GM19025 (cell line): ENCODE measurements around the gene PDE8B.

Experiments
- ATAC-seq: cut with Tn5 transposase; IDR thresholded peaks from one replicate; pipeline ENCODE4 v1.9.1; 2021; ENCODE audit warnings: mild to moderate bottlenecking, low read depth, moderate library complexity; ENCODE audit not compliant: unreplicated experiment

PDE8B gene

DNA sequence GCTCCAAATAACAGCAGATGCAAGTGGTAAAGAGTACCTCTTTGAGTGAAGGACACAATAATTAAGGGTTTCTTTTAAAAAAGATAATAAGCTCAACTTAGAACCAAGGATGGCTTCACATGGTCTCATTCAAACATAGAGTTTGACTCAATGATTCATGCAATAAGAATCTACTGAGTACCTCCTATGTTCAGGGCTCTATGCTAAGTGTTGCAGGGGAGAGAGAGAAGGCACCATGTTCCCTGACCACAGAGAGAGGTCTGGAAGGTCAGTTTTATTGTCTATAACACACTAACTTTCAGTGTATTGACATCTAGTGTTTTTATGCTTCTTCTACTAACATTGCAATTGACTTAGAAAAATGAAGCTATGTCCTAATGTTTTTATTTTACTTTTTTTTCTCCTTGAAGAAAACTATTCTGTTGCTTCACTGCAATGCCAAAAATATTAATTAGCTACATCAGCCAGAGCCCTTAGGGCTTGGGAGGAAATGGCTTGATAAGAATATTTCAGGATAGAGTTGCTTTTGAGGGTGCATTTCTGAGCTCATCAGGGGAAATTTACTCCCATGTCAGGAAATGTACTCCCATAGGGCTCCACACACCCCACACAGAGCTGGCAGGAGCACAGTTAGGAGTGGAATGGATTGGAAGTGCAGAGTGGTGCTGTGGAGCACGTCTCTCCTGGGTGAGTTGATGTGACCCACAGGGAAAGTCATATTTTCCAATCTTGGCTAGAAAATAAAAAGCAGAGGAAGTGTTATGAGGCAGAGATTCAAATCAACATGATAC lies 106.6 kb downstream of the PDE8B start:
- ATAC-seq: no peak

GRCh38 chr5:77318060-77318459 lies 107.6 kb downstream of the PDE8B start:
- no peak for ATAC-seq

- no peak for ATAC-seq
These were observed 108.8 kb downstream of the PDE8B start for GRCh38 chr5:77319117-77319804.

- no peak for ATAC-seq
These were observed 111.4 kb downstream of the PDE8B start for GRCh38 chr5:77321793-77322394.

- ATAC-seq: no peak
These were observed 111.9 kb downstream of the PDE8B start for GRCh38 chr5:77322406-77322805.

GRCh38 chr5:77325921-77326541 lies 115.6 kb downstream of the PDE8B start:
- ATAC-seq: no peak

DNA sequence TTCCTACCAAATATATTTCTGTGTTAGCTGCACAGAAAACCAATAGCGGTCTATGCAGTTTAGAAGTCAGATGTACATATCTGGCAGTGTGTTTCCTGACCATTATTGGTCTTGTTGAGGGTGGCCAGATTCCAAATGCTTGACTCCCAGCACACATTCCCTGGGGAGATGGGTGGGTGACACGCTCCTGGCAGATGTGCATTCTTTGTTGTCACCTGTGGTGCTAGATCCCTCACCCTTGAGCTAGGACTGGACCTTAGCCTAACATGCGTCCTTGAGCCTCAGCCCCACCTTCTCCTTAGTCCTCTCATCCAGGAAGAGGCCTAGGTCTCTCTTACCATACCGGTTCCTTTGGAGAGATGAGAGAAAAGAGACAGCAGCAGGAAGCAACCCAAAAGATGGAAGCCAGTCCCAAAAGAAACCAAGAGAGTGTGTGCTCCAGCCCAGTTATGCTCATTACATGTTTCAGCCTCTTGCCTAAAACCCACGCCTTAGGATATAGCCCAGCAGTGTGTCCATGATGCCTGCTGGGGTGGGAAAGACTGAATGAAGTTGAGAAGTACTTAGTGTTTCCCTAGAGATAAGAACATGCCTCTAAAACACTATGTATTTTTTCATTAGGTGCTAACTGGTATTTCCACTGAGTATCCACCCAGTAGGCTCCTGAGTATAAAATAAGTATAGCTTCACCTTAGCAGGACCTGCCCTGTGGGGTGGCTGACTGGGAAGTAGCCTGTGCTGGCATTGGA lies 116.7 kb downstream of the PDE8B start:
- no peak for ATAC-seq

GRCh38 chr5:77328930-77329647 lies 118.6 kb downstream of the PDE8B start:
- ATAC-seq: no peak

GRCh38 chr5:77329664-77330430 lies 119.4 kb downstream of the PDE8B start:
- no peak for ATAC-seq

- no peak for ATAC-seq
These were observed 122.6 kb downstream of the PDE8B start for GRCh38 chr5:77333036-77333435.

DNA sequence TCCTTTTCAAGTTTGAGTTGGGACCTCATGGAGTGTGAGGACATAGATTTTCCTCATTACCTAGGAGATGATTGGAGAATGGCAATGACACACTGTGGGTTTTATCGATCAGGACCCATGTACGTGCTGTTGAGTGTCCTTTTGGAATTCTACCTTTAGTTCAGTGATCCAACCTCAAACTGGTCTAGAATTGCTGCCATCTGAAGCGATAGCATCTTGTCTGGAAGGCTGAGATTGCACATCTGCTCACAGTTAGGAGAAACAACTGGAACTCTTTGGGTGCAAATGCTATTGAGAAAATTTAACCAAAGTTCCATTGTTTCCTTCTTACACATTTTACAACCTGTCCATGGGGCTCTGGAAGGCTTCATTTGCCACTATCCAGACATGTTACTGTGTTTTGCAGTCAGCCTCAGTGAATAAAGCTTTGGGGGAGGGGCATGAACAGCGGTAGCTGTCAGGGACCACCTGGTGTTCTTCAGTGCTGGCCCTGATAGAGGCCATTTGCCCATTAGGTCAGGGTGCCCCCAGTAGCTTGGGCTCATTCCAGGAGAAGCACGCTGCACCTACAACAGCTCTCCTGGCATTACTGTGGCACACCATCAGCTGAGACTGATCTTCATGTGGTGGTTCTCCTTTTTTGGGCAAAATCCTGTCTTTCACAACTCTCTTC lies 123.1 kb downstream of the PDE8B start:
- no peak for ATAC-seq

DNA sequence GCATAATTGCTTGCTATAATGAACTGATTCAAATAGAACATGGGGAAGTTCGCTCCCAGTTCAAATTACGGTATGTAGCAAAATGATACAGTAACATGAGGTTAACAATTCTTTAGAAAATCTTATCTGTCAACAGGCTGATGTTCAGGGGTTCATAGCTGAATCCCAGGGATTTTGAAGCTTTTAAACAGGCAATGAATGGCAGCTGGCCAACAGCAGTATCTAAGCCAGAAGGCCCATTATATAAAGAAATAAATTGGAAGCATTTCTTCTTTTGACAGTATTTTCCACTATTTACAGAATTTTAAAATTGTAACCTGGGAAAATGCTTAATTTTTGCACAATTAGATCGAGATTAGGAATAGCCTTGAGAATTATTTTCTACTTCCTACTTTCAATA lies 126.8 kb downstream of the PDE8B start:
- ATAC-seq: no peak

DNA sequence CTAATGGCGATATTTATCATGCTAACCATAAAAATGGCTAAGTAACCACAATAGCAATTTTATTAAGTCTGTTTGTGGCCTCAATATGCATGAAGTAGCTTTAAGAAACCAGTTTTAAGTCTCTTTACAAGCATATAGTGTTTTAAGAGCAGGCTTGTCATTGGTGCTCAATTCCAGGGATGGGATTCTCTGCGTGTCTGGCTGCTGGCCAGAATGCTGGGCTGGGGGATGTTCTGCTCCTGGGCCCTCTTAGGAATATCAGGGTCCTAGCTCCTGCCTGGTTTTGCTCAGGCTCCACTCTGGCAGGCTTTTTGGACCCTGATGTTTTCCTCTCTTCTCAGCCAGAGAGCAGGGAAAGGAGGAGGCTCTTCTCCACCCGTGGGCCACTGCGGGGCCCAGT lies 127.2 kb downstream of the PDE8B start:
- no peak for ATAC-seq

- no peak for ATAC-seq
These were observed 128.9 kb downstream of the PDE8B start for GRCh38 chr5:77339337-77339890.

GRCh38 chr5:77343165-77343564 lies 132.7 kb downstream of the PDE8B start:
- no peak for ATAC-seq

DNA sequence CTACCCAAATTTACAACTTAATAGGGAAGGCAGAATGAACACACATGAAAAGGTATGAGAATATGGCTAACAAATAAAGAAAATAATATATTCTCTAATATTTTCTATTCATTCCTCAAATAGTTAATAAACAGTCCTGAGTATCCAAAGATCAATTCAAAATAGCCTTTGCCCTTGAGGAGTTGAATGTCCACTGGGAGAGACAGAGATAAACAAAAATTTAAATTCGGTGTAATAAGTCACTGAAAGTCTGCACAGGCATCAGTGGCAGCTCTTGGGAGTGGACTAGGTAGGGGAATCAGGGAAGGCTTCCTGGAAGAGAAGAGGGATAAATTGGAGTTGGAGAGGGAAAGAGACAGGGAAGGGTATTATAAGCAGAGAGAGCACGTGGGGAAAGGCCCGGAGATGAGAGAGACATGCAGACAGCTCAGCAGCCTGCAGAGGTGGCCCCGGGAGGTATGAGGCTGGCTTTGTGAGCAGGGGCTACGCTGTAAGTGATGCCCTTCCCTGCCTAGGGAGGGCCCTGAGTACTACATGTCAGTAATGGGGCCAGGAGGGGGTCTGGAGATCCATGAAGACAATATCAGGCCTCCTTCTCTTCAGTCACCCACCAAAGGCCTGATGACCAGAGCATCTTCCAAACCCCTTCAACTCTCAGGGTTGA lies 137.1 kb downstream of the PDE8B start:
- no peak for ATAC-seq

DNA sequence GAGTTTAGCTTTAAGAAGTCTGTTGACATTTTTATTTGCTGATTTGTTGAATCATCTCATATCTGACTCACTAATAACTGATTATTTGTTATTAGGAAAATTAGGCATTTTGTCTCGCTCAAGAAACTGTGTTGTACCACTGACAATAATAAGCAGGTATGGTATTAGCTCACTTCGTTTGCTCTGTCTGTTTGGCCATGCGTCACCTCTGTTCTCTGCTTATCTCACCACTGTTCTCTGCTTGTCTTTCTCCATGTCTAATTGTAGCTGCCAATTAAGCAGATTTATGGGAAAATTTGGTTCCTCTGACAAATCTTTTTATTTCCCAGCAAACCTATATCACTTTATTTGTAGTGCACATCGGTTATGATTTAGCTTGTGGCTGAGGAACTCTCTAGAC lies 142.8 kb downstream of the PDE8B start:
- ATAC-seq: no peak

- no peak for ATAC-seq
These were observed 144.0 kb downstream of the PDE8B start for GRCh38 chr5:77354454-77354853.
